Measurements from ENCODE around the gene FLG2.

- TF ChIP-seq CTCF (IDR thresholded peaks at IDR 0.05) (no peak), POLR2A (IDR thresholded peaks at IDR 0.05) (no peak)
These were observed 10.2 kb downstream of the FLG2 start for GRCh38 chr1:152349611-152350010.
